Astrocyte (in vitro differentiated cells and primary cell): ENCODE results near the gene FAM120B. TPM values are rescaled to one million over a fixed set of nuclear protein-coding genes. Genes with fewer than 3 reads are reported as not detected.

ENCODE experiments used
- DNase-seq: peaks from one replicate; pipeline ENCODE4 v3.0.0-alpha.2; 2010; ENCODE audit warnings: low read depth
- FAIRE-seq: peaks from 2 replicates; lab custom pipeline; 2011; peaks lifted over from hg19 to GRCh38; lab: Jason Lieb, UNC
- H2AFZ ChIP-seq: 2 replicates; pipeline ENCODE4 v1.6.0; 2012; ENCODE audit warnings: low read depth, low read length, inconsistent platforms
- H3K27ac ChIP-seq: 2 replicates; pipeline ENCODE4 v1.5.1; 2011; ENCODE audit warnings: low read depth, low read length, inconsistent platforms
- H3K27me3 ChIP-seq: 2 replicates; pipeline ENCODE4 v1.6.0; 2011; ENCODE audit warnings: low read length, inconsistent platforms; ENCODE audit not compliant: insufficient read depth
- H3K36me3 ChIP-seq: 2 replicates; pipeline ENCODE4 v1.5.1; 2011; ENCODE audit warnings: low read length, inconsistent platforms; ENCODE audit not compliant: insufficient read depth
- H3K4me1 ChIP-seq: 2 replicates; pipeline ENCODE4 v1.5.1; 2011; ENCODE audit warnings: low read length, inconsistent platforms; ENCODE audit not compliant: insufficient read depth
- H3K4me2 ChIP-seq: 2 replicates; pipeline ENCODE4 v1.6.0; 2012; ENCODE audit warnings: low read length, inconsistent platforms
- H3K4me3 ChIP-seq: 2 replicates; pipeline ENCODE4 v1.5.1; 2011; ENCODE audit warnings: low read depth, mild to moderate bottlenecking, low read length, inconsistent platforms; ENCODE audit not compliant: insufficient read depth
- H3K79me2 ChIP-seq: 2 replicates; pipeline ENCODE4 v1.6.0; 2012; ENCODE audit warnings: mild to moderate bottlenecking, low read length, inconsistent platforms; ENCODE audit not compliant: insufficient read depth
- H3K9ac ChIP-seq: 2 replicates; pipeline ENCODE4 v1.6.0; 2012; ENCODE audit warnings: mild to moderate bottlenecking, low read length, inconsistent platforms
- H3K9me3 ChIP-seq: 2 replicates; pipeline ENCODE4 v1.5.1; 2012; ENCODE audit warnings: low read depth, mild to moderate bottlenecking, low read length, inconsistent platforms; ENCODE audit not compliant: insufficient read depth
- H4K20me1 ChIP-seq: 2 replicates; pipeline ENCODE4 v1.6.0; 2012; ENCODE audit warnings: low read length, inconsistent platforms; ENCODE audit not compliant: insufficient read depth
- H3K27ac Mint-ChIP-seq: one replicate; pipeline ENCODE4 v1.8.0; 2021; ENCODE audit warnings: mild to moderate bottlenecking, mixed read lengths; ENCODE audit not compliant: unreplicated experiment
- H3K27me3 Mint-ChIP-seq: one replicate; pipeline ENCODE4 v1.8.0; 2021; ENCODE audit warnings: low read depth, mixed read lengths; ENCODE audit not compliant: unreplicated experiment
- H3K36me3 Mint-ChIP-seq: one replicate; pipeline ENCODE4 v1.8.0; 2021; ENCODE audit warnings: low read depth, mixed read lengths; ENCODE audit not compliant: unreplicated experiment
- H3K4me1 Mint-ChIP-seq: one replicate; pipeline ENCODE4 v1.8.0; 2021; ENCODE audit warnings: low read depth, mixed read lengths; ENCODE audit not compliant: unreplicated experiment
- H3K4me3 Mint-ChIP-seq: one replicate; pipeline ENCODE4 v1.8.0; 2021; ENCODE audit warnings: mild to moderate bottlenecking, moderate library complexity, mixed read lengths; ENCODE audit not compliant: unreplicated experiment
- H3K9me3 Mint-ChIP-seq: one replicate; pipeline ENCODE4 v1.8.0; 2021; ENCODE audit warnings: mild to moderate bottlenecking, mixed read lengths; ENCODE audit not compliant: unreplicated experiment
- CTCF ChIP-seq: IDR thresholded peaks from 2 replicates; pipeline ENCODE4 v1.5.1; 2011; ENCODE audit warnings: low read depth, mild to moderate bottlenecking, inconsistent platforms, low read length, moderate library complexity; ENCODE audit not compliant: insufficient read depth
- EZH2 ChIP-seq: IDR thresholded peaks from 2 replicates; pipeline ENCODE4 v1.6.1; 2012; ENCODE audit warnings: mild to moderate bottlenecking, low read length, inconsistent platforms; ENCODE audit not compliant: insufficient read depth
- total RNA-seq: library from RNA; stranded (reverse); gene quantifications from 2 replicates; pipeline ENCODE4 v1.2.1, GENCODE V29; 2021

The FAM120B gene
- total RNA-seq, 1 donor from 2014 or later: 29.8 TPM

GRCh38 chr6:170311696-170312095, 5.1 kb downstream of the FAM120B start:
- peaks cover 85% of the 10 kb centered on the region for H4K20me1 ChIP-seq
- no peak overlapping the region for H3K27ac Mint-ChIP-seq
- TF ChIP-seq CTCF: no peak
- no peak for TF ChIP-seq EZH2
- H2AFZ ChIP-seq: no peak overlapping the region
- peaks cover 42% of the 10 kb centered on the region for H3K4me1 Mint-ChIP-seq
- no peak overlapping the region for H3K9ac ChIP-seq
- FAIRE-seq (no peak), DNase-seq (no peak)
- peaks cover 2% of the 10 kb centered on the region for H3K9me3 Mint-ChIP-seq
- peaks cover 12% of the 10 kb centered on the region for H3K4me1 ChIP-seq
- H3K4me3 Mint-ChIP-seq: no peak overlapping the region
- peaks cover 4% of the 10 kb centered on the region for H3K36me3 Mint-ChIP-seq
- H3K27me3 ChIP-seq: no peaks in the 10 kb centered on the region
- no peaks in the 10 kb centered on the region for H3K9me3 ChIP-seq
- no peak overlapping the region for H3K4me3 ChIP-seq
- no peaks in the 10 kb centered on the region for H3K27me3 Mint-ChIP-seq
- H3K27ac ChIP-seq: no peak overlapping the region
- peaks cover 100% of the 10 kb centered on the region for H3K79me2 ChIP-seq
- H3K36me3 ChIP-seq: no peaks in the 10 kb centered on the region
- H3K4me2 ChIP-seq: no peak overlapping the region

- Histone ChIP-seq H3K9me3 (no peaks in the 10 kb centered on the region), H3K27ac (no peak overlapping the region), H3K4me3 (no peak overlapping the region), H3K79me2 (peaks cover 98% of the 10 kb centered on the region), H3K36me3 (peaks cover 5% of the 10 kb centered on the region), H3K9ac (no peak overlapping the region), H3K27me3 (no peaks in the 10 kb centered on the region), H4K20me1 (peaks cover 88% of the 10 kb centered on the region), H3K4me2 (no peak overlapping the region), H2AFZ (no peak overlapping the region), H3K4me1 (peaks cover 8% of the 10 kb centered on the region)
- Mint-ChIP-seq H3K9me3 (peaks cover 2% of the 10 kb centered on the region), H3K4me3 (no peak overlapping the region), H3K36me3 (peaks cover 12% of the 10 kb centered on the region), H3K27me3 (no peaks in the 10 kb centered on the region), H3K27ac (no peak overlapping the region), H3K4me1 (peaks cover 35% of the 10 kb centered on the region)
- TF ChIP-seq EZH2: no peak
- FAIRE-seq (no peak), DNase-seq (no peak)
Observed at GRCh38 chr6:170312876-170313275, 6.3 kb downstream of the FAM120B start.

GRCh38 chr6:170313716-170314295, 7.2 kb downstream of the FAM120B start:
- no peak overlapping the region for H3K9ac ChIP-seq
- peaks cover 28% of the 10 kb centered on the region for H3K4me1 Mint-ChIP-seq

More at GRCh38 chr6:170313716-170314295, 7.2 kb downstream of the FAM120B start:
- peaks cover 2% of the 10 kb centered on the region for H3K9me3 Mint-ChIP-seq
- Histone ChIP-seq H3K4me1 (no peaks in the 10 kb centered on the region), H2AFZ (no peak overlapping the region), H3K4me2 (no peak overlapping the region), H3K27ac (no peak overlapping the region), H3K36me3 (peaks cover 7% of the 10 kb centered on the region), H3K27me3 (no peaks in the 10 kb centered on the region), H3K79me2 (peaks cover 98% of the 10 kb centered on the region), H3K4me3 (no peak overlapping the region), H3K9me3 (no peaks in the 10 kb centered on the region), H4K20me1 (peaks cover 83% of the 10 kb centered on the region)
- DNase-seq (no peak), FAIRE-seq (no peak)
- TF ChIP-seq EZH2 (no peak), CTCF (no peak)
- peaks cover 14% of the 10 kb centered on the region for H3K36me3 Mint-ChIP-seq
- H3K27ac Mint-ChIP-seq: peak overlapping the region; percentile 55
- no peaks in the 10 kb centered on the region for H3K27me3 Mint-ChIP-seq
- H3K4me3 Mint-ChIP-seq: no peak overlapping the region
